DOHH2 (cell line): Measurements from ENCODE around the gene ZFYVE26.

Experiments used
- H3F3A ChIP-seq: fragments of 200-600 bp; sonication (generic), shearing (Covaris generic); 2 replicates; pipeline ENCODE4 v1.6.0; 2016; ENCODE audit warnings: antibody characterized with exemption, mild to moderate bottlenecking; ENCODE audit not compliant: control insufficient read depth, insufficient read depth
- H3K27ac ChIP-seq: fragments of 200-600 bp; sonication (generic); 2 replicates; pipeline ENCODE4 v1.5.1; 2014; ENCODE audit warnings: low read depth, mild to moderate bottlenecking, low read length, moderate library complexity
- H3K27me3 ChIP-seq: fragments of 200-600 bp; sonication (generic); 2 replicates; pipeline ENCODE4 v1.6.1; 2014; ENCODE audit warnings: mild to moderate bottlenecking, low read length, mixed read lengths; ENCODE audit not compliant: control insufficient read depth
- H3K36me3 ChIP-seq: fragments of 200-600 bp; sonication (generic); 2 replicates; pipeline ENCODE4 v1.6.1; 2014; ENCODE audit warnings: mild to moderate bottlenecking, low read length, moderate library complexity, mixed read lengths; ENCODE audit not compliant: control insufficient read depth
- H3K4me1 ChIP-seq: fragments of 200-600 bp; sonication (generic); 2 replicates; pipeline ENCODE4 v1.6.1; 2014; ENCODE audit warnings: mild to moderate bottlenecking, low read length, mixed read lengths; ENCODE audit not compliant: control insufficient read depth
- H3K4me2 ChIP-seq: fragments of 200-600 bp; sonication (generic); 2 replicates; pipeline ENCODE4 v1.6.0; 2014; ENCODE audit warnings: mild to moderate bottlenecking, low read length, moderate library complexity
- H3K4me3 ChIP-seq: fragments of 200-600 bp; sonication (generic); 2 replicates; pipeline ENCODE4 v1.5.1; 2014; ENCODE audit warnings: mild to moderate bottlenecking, low read length, mixed read lengths
- H3K79me2 ChIP-seq: fragments of 200-600 bp; sonication (generic); 2 replicates; pipeline ENCODE4 v1.6.1; 2014; ENCODE audit warnings: mild to moderate bottlenecking, low read length, mixed read lengths; ENCODE audit not compliant: control insufficient read depth
- H3K9me2 ChIP-seq: fragments of 200-600 bp; sonication (generic); replicated peaks from 2 replicates; pipeline ENCODE4 v1.6.1; 2014; ENCODE audit warnings: mild to moderate bottlenecking, low read length, mixed read lengths; ENCODE audit not compliant: control insufficient read depth
- H3K9me3 ChIP-seq: fragments of 200-600 bp; sonication (generic); 2 replicates; pipeline ENCODE4 v1.6.1; 2014; ENCODE audit warnings: antibody characterized with exemption, low read length, mixed read lengths; ENCODE audit not compliant: control insufficient read depth, insufficient read depth
- H4K20me1 ChIP-seq: fragments of 200-600 bp; sonication (generic); 2 replicates; pipeline ENCODE4 v1.6.0; 2014; ENCODE audit warnings: low read depth, mild to moderate bottlenecking, antibody characterized with exemption, low read length, moderate library complexity; ENCODE audit not compliant: control insufficient read depth, insufficient read depth
- EZH2phosphoT487 ChIP-seq: fragments of 200-600 bp; sonication (generic); IDR thresholded peaks from 2 replicates; pipeline ENCODE4 v1.6.1; 2017; ENCODE audit warnings: borderline replicate concordance, mild to moderate bottlenecking, antibody characterized with exemption, low read length, moderate library complexity, mixed read lengths
- TF ChIP-seq, protein P1 (sequence below): fragments of 200-600 bp; sonication (generic); IDR thresholded peaks from one replicate; pipeline ENCODE4 v1.5.1; 2014; ENCODE audit warnings: antibody characterized with exemption, mild to moderate bottlenecking, low read depth, low read length; ENCODE audit not compliant: poor library complexity, severe bottlenecking

The ZFYVE26 gene

DNA sequence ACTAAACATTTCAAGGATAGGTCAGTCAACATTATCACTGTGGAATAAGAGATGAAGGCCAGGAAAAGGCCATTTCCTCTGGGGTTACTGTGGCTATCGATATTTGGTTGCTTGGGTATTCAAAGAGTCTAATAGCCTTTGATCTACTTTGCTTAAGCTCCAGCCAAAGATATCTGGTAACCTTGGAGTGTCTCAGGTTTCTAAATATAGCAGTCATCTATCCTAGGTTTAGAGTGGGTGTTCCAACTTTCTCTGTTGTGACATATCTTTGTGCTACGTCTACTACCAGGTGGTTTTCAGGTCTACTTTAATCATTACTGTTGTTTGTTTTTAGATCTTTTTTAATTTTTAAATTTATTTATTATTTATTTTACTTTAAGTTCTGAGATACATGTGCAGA is 72.3 kb downstream of the ZFYVE26 start:
- H3K4me3 ChIP-seq, result no peak overlapping the region
- peaks cover 6% of the 10 kb centered on the region; the same call in 1 of the 2 replicates for H3K36me3 ChIP-seq
- no peaks in the 10 kb centered on the region for H3K79me2 ChIP-seq
- no peaks in the 10 kb centered on the region for H3K4me1 ChIP-seq
- H3F3A ChIP-seq, result no peaks in the 10 kb centered on the region
- H3K27ac ChIP-seq, result no peak overlapping the region
- H3K27me3 ChIP-seq, result no peaks in the 10 kb centered on the region; the same call in 1 of the 2 replicates
- no peak overlapping the region for H3K4me2 ChIP-seq
- H3K9me3 ChIP-seq, result no peaks in the 10 kb centered on the region
- TF ChIP-seq, protein P1, sequence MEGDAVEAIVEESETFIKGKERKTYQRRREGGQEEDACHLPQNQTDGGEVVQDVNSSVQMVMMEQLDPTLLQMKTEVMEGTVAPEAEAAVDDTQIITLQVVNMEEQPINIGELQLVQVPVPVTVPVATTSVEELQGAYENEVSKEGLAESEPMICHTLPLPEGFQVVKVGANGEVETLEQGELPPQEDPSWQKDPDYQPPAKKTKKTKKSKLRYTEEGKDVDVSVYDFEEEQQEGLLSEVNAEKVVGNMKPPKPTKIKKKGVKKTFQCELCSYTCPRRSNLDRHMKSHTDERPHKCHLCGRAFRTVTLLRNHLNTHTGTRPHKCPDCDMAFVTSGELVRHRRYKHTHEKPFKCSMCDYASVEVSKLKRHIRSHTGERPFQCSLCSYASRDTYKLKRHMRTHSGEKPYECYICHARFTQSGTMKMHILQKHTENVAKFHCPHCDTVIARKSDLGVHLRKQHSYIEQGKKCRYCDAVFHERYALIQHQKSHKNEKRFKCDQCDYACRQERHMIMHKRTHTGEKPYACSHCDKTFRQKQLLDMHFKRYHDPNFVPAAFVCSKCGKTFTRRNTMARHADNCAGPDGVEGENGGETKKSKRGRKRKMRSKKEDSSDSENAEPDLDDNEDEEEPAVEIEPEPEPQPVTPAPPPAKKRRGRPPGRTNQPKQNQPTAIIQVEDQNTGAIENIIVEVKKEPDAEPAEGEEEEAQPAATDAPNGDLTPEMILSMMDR, result no peak
- TF ChIP-seq EZH2phosphoT487, result no peak
- H3K9me2 ChIP-seq, result no peaks in the 10 kb centered on the region
- no peaks in the 10 kb centered on the region for H4K20me1 ChIP-seq

DNA sequence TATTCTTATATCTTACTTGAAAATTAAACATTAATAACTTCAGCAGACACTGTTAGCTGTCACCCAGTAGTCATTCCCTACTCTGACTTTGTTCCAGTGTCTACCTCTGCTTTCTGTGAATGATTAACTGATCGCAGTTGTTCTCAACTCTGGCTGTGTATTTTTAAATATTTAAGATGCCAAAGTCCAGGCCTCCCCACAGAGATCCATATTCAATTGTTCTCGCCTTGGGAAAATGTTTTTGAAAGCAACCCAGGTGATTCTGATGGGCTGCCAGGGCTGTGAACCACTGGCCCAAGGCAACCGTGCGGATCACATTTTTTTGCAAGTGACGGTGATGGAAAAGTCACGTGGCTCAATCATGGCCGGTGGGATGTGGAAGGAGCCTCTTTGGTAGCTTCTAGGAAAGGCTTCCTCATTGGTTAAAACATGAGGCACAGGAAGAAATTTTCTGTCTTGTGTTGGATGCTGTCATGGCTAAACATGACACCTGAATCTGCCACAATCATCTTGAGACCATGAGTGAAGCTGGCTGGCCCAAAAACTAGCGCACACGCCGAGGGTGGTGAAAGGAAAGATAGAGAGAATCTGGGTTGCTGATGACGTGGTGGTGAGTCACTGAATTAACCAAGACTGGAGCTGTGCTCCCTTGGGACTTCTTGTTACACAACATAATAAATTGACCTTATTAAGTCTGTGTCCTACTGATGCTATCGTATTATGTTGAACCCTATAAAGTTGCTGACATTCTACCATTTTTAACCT is 77.5 kb downstream of the ZFYVE26 start:
- Histone ChIP-seq H3K36me3 (no peaks in the 10 kb centered on the region), H3K27me3 (no peaks in the 10 kb centered on the region; the same call in 1 of the 2 replicates), H3F3A (no peaks in the 10 kb centered on the region), H3K9me3 (no peaks in the 10 kb centered on the region), H3K79me2 (no peaks in the 10 kb centered on the region), H3K27ac (no peak overlapping the region), H4K20me1 (no peaks in the 10 kb centered on the region), H3K4me2 (no peak overlapping the region), H3K9me2 (no peaks in the 10 kb centered on the region), H3K4me1 (no peaks in the 10 kb centered on the region), H3K4me3 (no peak overlapping the region)
- TF ChIP-seq, protein P1, result no peak
- TF ChIP-seq EZH2phosphoT487, result no peak

DNA sequence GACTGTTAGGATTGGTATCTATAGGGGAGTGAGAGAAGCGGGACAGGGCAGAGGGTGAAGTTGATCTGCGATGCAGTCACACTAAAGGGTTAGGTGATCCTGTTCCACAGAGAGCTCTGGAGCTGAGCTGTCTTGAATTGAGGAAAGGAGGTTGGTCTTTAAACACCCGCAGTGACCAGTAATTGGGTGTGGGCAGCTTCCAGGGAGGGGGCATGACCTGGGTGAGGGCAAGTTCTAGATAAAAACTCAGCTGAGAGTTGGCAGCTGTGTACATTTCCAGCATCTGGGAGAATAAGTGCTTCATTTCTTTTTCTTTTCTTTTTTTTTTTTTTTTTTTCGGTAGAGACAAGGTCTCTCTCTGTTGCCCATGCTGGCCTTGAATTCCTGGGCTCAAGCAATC is 79.6 kb downstream of the ZFYVE26 start:
- Histone ChIP-seq H3K4me3 (no peak overlapping the region), H3K4me2 (no peak overlapping the region), H3F3A (no peaks in the 10 kb centered on the region), H4K20me1 (no peaks in the 10 kb centered on the region), H3K9me2 (no peaks in the 10 kb centered on the region), H3K79me2 (no peaks in the 10 kb centered on the region), H3K27ac (no peak overlapping the region), H3K27me3 (no peaks in the 10 kb centered on the region), H3K9me3 (no peaks in the 10 kb centered on the region), H3K36me3 (no peaks in the 10 kb centered on the region), H3K4me1 (no peaks in the 10 kb centered on the region)
- TF ChIP-seq, protein P1, result no peak
- no peak for TF ChIP-seq EZH2phosphoT487
